ENCODE results near the gene FOXQ1. TPM values are rescaled to one million over a fixed set of nuclear protein-coding genes. Genes with fewer than 3 reads are reported as not detected.
A peak's percentile ranks its signal among the peaks of the same experiment; 100 is the strongest.

Gene FOXQ1
- total RNA-seq, 1 donor from 2014 or later = 7.5 TPM

DNA sequence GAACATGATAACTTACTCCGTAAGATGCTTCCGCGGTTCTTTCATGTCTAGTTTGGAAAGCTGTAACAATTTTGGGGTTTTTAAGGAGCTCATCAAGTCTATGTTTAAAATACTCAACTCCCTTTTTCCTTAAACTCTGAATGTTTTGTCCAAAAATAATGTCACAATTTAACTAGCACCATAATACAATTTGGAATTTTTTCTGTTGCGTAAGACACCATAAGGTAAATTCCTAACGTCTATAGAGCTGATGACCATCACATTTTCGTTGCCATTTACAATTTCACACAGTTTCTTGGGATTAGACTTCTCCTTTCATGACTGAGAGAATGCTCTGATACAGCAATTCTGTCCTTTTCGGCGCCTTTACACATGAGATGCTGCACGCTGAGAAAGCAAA, 50.7 kb downstream of the FOXQ1 start:
- no peak overlapping the region for H3K27ac ChIP-seq
- H3K36me3 ChIP-seq = no peaks in the 10 kb centered on the region
- intact Hi-C loops (cut with DNase I) = no loop called here
- DNase-seq (no peak), ATAC-seq (no peak)
- TF ChIP-seq, protein P1, sequence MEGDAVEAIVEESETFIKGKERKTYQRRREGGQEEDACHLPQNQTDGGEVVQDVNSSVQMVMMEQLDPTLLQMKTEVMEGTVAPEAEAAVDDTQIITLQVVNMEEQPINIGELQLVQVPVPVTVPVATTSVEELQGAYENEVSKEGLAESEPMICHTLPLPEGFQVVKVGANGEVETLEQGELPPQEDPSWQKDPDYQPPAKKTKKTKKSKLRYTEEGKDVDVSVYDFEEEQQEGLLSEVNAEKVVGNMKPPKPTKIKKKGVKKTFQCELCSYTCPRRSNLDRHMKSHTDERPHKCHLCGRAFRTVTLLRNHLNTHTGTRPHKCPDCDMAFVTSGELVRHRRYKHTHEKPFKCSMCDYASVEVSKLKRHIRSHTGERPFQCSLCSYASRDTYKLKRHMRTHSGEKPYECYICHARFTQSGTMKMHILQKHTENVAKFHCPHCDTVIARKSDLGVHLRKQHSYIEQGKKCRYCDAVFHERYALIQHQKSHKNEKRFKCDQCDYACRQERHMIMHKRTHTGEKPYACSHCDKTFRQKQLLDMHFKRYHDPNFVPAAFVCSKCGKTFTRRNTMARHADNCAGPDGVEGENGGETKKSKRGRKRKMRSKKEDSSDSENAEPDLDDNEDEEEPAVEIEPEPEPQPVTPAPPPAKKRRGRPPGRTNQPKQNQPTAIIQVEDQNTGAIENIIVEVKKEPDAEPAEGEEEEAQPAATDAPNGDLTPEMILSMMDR (IDR thresholded peaks at IDR 0.05) = no peak
- no peaks in the 10 kb centered on the region for H3K4me1 ChIP-seq
- no peaks in the 10 kb centered on the region for H3K27me3 ChIP-seq (ENCODE audit: low read depth)
- no peak overlapping the region for H3K4me3 ChIP-seq
- H3K9me3 ChIP-seq = no peaks in the 10 kb centered on the region

DNA sequence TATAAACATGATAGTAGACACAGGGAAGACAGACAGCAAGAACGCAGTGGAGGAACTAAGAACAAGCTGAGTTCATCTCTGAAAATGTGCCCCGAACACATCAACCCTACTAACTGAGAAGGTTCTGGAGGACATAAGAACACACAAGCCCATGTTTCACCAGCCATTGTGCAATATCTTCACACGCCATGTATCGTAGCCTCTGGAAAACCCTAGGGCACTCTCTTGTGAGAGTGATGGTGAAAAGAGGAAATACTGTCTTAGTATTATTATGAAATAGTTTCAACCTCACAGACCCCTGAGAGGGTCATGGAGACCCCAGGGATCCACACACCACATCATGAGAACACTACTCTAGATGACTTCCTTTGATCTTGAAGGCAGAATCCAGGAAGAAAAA, 51.4 kb downstream of the FOXQ1 start:
- H3K27me3 ChIP-seq (ENCODE audit: low read depth) = no peaks in the 10 kb centered on the region
- H3K9me3 ChIP-seq = no peaks in the 10 kb centered on the region
- H3K27ac ChIP-seq = peak overlapping the region; percentile 73
- peak; percentile 45 to 46 for ATAC-seq
- intact Hi-C loops (cut with DNase I) = no loop called here
- H3K4me3 ChIP-seq = no peak overlapping the region
- TF ChIP-seq, protein P1 (IDR thresholded peaks at IDR 0.05) = no peak
- no peaks in the 10 kb centered on the region for H3K36me3 ChIP-seq
- H3K4me1 ChIP-seq = no peaks in the 10 kb centered on the region
- DNase-seq = no peak

DNA sequence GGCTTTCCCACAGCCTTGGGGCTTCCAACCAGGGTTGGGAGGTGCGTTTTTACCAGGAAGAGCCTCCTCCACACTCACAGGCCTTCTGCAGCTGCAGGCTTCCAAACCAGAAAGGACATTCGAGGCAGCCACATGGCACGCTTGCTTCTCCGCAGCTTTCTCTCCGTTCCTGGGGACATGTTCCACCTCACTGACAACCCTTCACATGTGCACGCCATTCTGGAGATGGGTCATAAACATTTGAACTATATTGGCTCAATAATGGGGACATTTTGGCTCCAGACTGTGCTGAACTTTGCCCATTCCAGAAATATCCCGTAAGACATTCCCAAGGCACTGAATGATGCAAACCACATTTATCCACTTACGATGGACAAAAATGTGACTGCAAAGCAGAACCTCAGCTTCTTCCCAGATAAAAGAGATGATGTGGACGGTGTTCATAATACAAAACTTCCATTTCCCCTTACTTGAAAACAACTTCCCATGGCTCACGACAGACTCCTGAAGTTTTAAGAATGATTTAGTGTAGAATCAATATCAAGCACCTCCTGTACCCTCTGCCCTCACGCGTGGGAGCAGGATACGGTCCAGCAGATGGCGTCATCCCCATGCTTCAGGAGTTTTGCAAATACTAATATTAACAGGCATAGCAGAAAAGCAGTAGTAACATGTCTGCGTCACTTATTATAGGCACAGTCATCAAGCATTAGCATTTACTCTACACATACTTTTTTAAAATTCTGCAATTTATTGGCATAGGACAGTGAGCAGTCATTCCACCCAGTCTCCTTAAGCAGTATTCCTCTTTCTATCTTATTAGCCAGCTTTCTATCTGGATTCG, 52.1 kb downstream of the FOXQ1 start:
- no peak for DNase-seq
- H3K4me3 ChIP-seq = no peak overlapping the region
- ATAC-seq = peak; percentile 66 to 80
- H3K27ac ChIP-seq = peak overlapping the region; percentile 73
- no peaks in the 10 kb centered on the region for H3K4me1 ChIP-seq
- intact Hi-C loops (cut with DNase I) = no loop called here
- H3K9me3 ChIP-seq = no peaks in the 10 kb centered on the region
- H3K36me3 ChIP-seq = no peaks in the 10 kb centered on the region
- TF ChIP-seq, protein P1 (IDR thresholded peaks at IDR 0.05) = peak; percentile 15
- H3K27me3 ChIP-seq (ENCODE audit: low read depth) = no peaks in the 10 kb centered on the region

Other genes with a start within 250 kb of the FOXQ1 start
- 13.2 TPM for gene FOXF2, start 77.5 kb downstream of the FOXQ1 start, total RNA-seq

All from lower lobe of right lung (tissue), 2 donors.